GM12878 (cell line): ENCODE results near the gene DCTN4. TPM values are rescaled to one million over a fixed set of nuclear protein-coding genes. Genes with fewer than 3 reads are reported as not detected.

Experiments
- CHD1 ChIP-seq: IDR thresholded peaks from 2 replicates; pipeline ENCODE4 v1.6.1; 2012; ENCODE audit warnings: low read depth, low read length, improper control_type of control experiment
- EGR1 ChIP-seq, 2 experiments: IDR thresholded peaks; 1 replicate in 1 of 2; 2 replicates in 1 of 2; pipeline ENCODE4 v1.6.1; 2011 to 2012; ENCODE audit warnings: low read depth in 2 of 2, low read length in 2 of 2, borderline replicate concordance in 1 of 2, mild to moderate bottlenecking in 1 of 2, moderate library complexity in 1 of 2
- ESRRA ChIP-seq: IDR thresholded peaks from 2 replicates; pipeline ENCODE4 v1.6.1; 2012; ENCODE audit warnings: mild to moderate bottlenecking, low read length, improper control_type of control experiment
- FOXK2 ChIP-seq: fragments of 450-650 bp; IDR thresholded peaks from 2 replicates; pipeline ENCODE4 v1.6.1; 2017; ENCODE audit warnings: mild to moderate bottlenecking, moderate library complexity
- IRF4 ChIP-seq: IDR thresholded peaks from 2 replicates; pipeline ENCODE4 v1.6.1; 2011; ENCODE audit warnings: low read depth, low read length
- LARP7 ChIP-seq: fragments of 450-650 bp; IDR thresholded peaks from 2 replicates; pipeline ENCODE4 v1.6.1; 2017; ENCODE audit warnings: mild to moderate bottlenecking
- SUZ12 ChIP-seq: fragments of 200-600 bp; sonication (generic); IDR thresholded peaks from one replicate; pipeline ENCODE4 v1.6.1; 2018; ENCODE audit warnings: antibody characterized with exemption, mild to moderate bottlenecking; ENCODE audit not compliant: unreplicated experiment
- TAF1 ChIP-seq: IDR thresholded peaks from 2 replicates; pipeline ENCODE4 v1.6.1; 2011; ENCODE audit warnings: mild to moderate bottlenecking, low read depth, low read length, borderline replicate concordance
- TBL1XR1 ChIP-seq: IDR thresholded peaks from 2 replicates; pipeline ENCODE4 v1.6.1; 2012; ENCODE audit warnings: low read depth, low read length, improper control_type of control experiment
- polyA plus RNA-seq, 11 experiments: library from polyadenylated mRNA; depleted of rRNA in 4 of 11; unstranded in 6 of 11; stranded (reverse) in 5 of 11; fragments of >200 nt; fragmentation: Nextera tagmentation in 4 of 11; fragmentation: Illumina TruSeq in 1 of 11; extraction: Ambion mirVana in 4 of 11; extraction: Trizol in 1 of 11; gene quantifications; 1 replicate in 1 of 11; 2 replicates in 10 of 11; pipeline versions ENCODE4 v1.2.1 to v1.2.3, GENCODE V29; 2011 to 2016; ENCODE audit warnings: inconsistent platforms in 2 of 11, missing spikeins in 2 of 11, low read depth in 1 of 11
- total RNA-seq, 4 experiments: library from RNA; depleted of rRNA in 3 of 4; stranded (reverse); fragments of >200 nt in 3 of 4; fragmentation: Illumina TruSeq in 1 of 4; extraction: Trizol in 1 of 4; gene quantifications; 2 replicates each; pipeline versions ENCODE4 v1.2.1 to v1.2.3, GENCODE V29; 2013 to 2021
- TF ChIP-seq, protein P1 (sequence below): IDR thresholded peaks from 2 replicates; pipeline ENCODE4 v1.6.1; 2012; ENCODE audit warnings: improper control_type of control experiment, low read depth, low read length; ENCODE audit not compliant: insufficient replicate concordance
- TF ChIP-seq, protein P2 (sequence below): fragments of 450-650 bp; IDR thresholded peaks from 2 replicates; pipeline ENCODE4 v1.6.1; 2017; ENCODE audit warnings: mild to moderate bottlenecking
- TF ChIP-seq, protein P3 (sequence below): IDR thresholded peaks from 2 replicates; pipeline ENCODE4 v1.6.1; 2011; ENCODE audit warnings: low read depth, mild to moderate bottlenecking, low read length, moderate library complexity, borderline replicate concordance; ENCODE audit errors: extremely low read depth
- TF ChIP-seq, protein P4 (sequence below): fragments of 450-650 bp; IDR thresholded peaks from 2 replicates; pipeline ENCODE4 v1.6.1; 2017; ENCODE audit warnings: mild to moderate bottlenecking, moderate library complexity
- TF ChIP-seq, protein P5 (sequence below): fragments of 450-650 bp; formaldehyde crosslinking; IDR thresholded peaks from 2 replicates; pipeline ENCODE4 v1.4.0; 2020; ENCODE audit warnings: mild to moderate bottlenecking, moderate library complexity

The DCTN4 gene
- total and polyA plus RNA-seq, 10 of the 15 experiments (the other 5 are each of a cell fraction or from before 2014, with no cell fraction given), result 7.6 to 27.8 (median 18.0) TPM

DNA sequence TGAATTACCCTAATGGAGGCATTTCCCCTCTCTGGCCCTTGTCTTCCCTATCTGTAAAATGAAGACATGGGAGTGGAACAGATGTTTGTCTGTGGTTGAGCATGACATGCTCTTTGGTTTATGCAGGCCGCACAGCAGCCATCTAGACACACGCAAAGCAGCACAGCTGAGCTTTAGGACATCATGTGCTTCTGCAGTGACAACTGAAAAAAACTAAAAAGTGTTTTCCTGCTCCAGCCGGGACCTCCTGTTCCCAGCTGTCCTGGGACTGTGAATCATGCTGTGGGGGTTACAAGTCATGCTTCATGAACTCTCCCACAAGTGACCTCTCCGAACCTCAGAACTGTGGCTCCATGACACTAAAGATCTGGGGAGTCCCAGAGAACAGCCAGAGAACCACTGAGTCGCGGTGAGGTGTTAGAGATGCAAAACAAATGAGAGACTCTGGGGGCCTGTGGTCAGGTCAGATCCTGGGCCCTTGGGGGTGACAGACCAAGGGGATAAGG, 21.4 kb upstream of the DCTN4 start (continued):
- TF ChIP-seq, protein P1, sequence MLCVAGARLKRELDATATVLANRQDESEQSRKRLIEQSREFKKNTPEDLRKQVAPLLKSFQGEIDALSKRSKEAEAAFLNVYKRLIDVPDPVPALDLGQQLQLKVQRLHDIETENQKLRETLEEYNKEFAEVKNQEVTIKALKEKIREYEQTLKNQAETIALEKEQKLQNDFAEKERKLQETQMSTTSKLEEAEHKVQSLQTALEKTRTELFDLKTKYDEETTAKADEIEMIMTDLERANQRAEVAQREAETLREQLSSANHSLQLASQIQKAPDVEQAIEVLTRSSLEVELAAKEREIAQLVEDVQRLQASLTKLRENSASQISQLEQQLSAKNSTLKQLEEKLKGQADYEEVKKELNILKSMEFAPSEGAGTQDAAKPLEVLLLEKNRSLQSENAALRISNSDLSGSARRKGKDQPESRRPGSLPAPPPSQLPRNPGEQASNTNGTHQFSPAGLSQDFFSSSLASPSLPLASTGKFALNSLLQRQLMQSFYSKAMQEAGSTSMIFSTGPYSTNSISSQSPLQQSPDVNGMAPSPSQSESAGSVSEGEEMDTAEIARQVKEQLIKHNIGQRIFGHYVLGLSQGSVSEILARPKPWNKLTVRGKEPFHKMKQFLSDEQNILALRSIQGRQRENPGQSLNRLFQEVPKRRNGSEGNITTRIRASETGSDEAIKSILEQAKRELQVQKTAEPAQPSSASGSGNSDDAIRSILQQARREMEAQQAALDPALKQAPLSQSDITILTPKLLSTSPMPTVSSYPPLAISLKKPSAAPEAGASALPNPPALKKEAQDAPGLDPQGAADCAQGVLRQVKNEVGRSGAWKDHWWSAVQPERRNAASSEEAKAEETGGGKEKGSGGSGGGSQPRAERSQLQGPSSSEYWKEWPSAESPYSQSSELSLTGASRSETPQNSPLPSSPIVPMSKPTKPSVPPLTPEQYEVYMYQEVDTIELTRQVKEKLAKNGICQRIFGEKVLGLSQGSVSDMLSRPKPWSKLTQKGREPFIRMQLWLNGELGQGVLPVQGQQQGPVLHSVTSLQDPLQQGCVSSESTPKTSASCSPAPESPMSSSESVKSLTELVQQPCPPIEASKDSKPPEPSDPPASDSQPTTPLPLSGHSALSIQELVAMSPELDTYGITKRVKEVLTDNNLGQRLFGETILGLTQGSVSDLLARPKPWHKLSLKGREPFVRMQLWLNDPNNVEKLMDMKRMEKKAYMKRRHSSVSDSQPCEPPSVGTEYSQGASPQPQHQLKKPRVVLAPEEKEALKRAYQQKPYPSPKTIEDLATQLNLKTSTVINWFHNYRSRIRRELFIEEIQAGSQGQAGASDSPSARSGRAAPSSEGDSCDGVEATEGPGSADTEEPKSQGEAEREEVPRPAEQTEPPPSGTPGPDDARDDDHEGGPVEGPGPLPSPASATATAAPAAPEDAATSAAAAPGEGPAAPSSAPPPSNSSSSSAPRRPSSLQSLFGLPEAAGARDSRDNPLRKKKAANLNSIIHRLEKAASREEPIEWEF, result peak; percentile 76
- TF ChIP-seq SUZ12 (no peak), FOXK2 (no peak), TAF1 (0 out of 2 replicates have a peak, but pooled peaks have one; percentile 55), CHD1 (no peak), ESRRA (no peak), TBL1XR1 (peak; percentile 32; the same call in 1 of the 2 replicates), IRF4 (peak; percentile 49), LARP7 (no peak), EGR1 (IDR thresholded peaks at IDR 0.05; ENCODE audit: borderline replicate concordance in 1 of 2, low read depth in 2 of 2, low read length in 2 of 2) (no peak)
- TF ChIP-seq, protein P2, sequence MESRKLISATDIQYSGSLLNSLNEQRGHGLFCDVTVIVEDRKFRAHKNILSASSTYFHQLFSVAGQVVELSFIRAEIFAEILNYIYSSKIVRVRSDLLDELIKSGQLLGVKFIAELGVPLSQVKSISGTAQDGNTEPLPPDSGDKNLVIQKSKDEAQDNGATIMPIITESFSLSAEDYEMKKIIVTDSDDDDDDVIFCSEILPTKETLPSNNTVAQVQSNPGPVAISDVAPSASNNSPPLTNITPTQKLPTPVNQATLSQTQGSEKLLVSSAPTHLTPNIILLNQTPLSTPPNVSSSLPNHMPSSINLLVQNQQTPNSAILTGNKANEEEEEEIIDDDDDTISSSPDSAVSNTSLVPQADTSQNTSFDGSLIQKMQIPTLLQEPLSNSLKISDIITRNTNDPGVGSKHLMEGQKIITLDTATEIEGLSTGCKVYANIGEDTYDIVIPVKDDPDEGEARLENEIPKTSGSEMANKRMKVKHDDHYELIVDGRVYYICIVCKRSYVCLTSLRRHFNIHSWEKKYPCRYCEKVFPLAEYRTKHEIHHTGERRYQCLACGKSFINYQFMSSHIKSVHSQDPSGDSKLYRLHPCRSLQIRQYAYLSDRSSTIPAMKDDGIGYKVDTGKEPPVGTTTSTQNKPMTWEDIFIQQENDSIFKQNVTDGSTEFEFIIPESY, result no peak
- TF ChIP-seq, protein P3, sequence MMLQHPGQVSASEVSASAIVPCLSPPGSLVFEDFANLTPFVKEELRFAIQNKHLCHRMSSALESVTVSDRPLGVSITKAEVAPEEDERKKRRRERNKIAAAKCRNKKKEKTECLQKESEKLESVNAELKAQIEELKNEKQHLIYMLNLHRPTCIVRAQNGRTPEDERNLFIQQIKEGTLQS, result no peak
- TF ChIP-seq, protein P4, sequence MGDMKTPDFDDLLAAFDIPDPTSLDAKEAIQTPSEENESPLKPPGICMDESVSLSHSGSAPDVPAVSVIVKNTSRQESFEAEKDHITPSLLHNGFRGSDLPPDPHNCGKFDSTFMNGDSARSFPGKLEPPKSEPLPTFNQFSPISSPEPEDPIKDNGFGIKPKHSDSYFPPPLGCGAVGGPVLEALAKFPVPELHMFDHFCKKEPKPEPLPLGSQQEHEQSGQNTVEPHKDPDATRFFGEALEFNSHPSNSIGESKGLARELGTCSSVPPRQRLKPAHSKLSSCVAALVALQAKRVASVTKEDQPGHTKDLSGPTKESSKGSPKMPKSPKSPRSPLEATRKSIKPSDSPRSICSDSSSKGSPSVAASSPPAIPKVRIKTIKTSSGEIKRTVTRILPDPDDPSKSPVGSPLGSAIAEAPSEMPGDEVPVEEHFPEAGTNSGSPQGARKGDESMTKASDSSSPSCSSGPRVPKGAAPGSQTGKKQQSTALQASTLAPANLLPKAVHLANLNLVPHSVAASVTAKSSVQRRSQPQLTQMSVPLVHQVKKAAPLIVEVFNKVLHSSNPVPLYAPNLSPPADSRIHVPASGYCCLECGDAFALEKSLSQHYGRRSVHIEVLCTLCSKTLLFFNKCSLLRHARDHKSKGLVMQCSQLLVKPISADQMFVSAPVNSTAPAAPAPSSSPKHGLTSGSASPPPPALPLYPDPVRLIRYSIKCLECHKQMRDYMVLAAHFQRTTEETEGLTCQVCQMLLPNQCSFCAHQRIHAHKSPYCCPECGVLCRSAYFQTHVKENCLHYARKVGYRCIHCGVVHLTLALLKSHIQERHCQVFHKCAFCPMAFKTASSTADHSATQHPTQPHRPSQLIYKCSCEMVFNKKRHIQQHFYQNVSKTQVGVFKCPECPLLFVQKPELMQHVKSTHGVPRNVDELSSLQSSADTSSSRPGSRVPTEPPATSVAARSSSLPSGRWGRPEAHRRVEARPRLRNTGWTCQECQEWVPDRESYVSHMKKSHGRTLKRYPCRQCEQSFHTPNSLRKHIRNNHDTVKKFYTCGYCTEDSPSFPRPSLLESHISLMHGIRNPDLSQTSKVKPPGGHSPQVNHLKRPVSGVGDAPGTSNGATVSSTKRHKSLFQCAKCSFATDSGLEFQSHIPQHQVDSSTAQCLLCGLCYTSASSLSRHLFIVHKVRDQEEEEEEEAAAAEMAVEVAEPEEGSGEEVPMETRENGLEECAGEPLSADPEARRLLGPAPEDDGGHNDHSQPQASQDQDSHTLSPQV, result no peak
- TF ChIP-seq, protein P5, sequence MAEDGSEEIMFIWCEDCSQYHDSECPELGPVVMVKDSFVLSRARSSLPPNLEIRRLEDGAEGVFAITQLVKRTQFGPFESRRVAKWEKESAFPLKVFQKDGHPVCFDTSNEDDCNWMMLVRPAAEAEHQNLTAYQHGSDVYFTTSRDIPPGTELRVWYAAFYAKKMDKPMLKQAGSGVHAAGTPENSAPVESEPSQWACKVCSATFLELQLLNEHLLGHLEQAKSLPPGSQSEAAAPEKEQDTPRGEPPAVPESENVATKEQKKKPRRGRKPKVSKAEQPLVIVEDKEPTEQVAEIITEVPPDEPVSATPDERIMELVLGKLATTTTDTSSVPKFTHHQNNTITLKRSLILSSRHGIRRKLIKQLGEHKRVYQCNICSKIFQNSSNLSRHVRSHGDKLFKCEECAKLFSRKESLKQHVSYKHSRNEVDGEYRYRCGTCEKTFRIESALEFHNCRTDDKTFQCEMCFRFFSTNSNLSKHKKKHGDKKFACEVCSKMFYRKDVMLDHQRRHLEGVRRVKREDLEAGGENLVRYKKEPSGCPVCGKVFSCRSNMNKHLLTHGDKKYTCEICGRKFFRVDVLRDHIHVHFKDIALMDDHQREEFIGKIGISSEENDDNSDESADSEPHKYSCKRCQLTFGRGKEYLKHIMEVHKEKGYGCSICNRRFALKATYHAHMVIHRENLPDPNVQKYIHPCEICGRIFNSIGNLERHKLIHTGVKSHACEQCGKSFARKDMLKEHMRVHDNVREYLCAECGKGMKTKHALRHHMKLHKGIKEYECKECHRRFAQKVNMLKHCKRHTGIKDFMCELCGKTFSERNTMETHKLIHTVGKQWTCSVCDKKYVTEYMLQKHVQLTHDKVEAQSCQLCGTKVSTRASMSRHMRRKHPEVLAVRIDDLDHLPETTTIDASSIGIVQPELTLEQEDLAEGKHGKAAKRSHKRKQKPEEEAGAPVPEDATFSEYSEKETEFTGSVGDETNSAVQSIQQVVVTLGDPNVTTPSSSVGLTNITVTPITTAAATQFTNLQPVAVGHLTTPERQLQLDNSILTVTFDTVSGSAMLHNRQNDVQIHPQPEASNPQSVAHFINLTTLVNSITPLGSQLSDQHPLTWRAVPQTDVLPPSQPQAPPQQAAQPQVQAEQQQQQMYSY, result no peak
